Endodermal cell (in vitro differentiated cells): ENCODE measurements around the gene PCGF3. TPM values are rescaled to one million over a fixed set of nuclear protein-coding genes. Genes with fewer than 3 reads are reported as not detected.

Experiments used
- DNase-seq: peaks from one replicate; pipeline ENCODE4 v3.0.0-alpha.2; 2017
- H3K27ac ChIP-seq: 2 replicates; pipeline ENCODE4 v1.5.1; 2013; ENCODE audit warnings: mild to moderate bottlenecking, low read depth, low read length, moderate library complexity
- H3K27me3 ChIP-seq: 2 replicates; pipeline ENCODE4 v1.6.1; 2013; ENCODE audit warnings: mild to moderate bottlenecking, low read length, moderate library complexity; ENCODE audit not compliant: insufficient read depth, control insufficient read depth, poor library complexity, severe bottlenecking
- H3K36me3 ChIP-seq: 2 replicates; pipeline ENCODE4 v1.7.0; 2013; ENCODE audit warnings: mild to moderate bottlenecking, low read length, moderate library complexity; ENCODE audit not compliant: control insufficient read depth, insufficient read depth
- H3K4me1 ChIP-seq: one replicate; pipeline ENCODE4 v1.7.0; 2013; ENCODE audit warnings: low read length; ENCODE audit not compliant: control insufficient read depth, insufficient read depth
- H3K4me3 ChIP-seq: 2 replicates; pipeline ENCODE4 v1.5.1; 2013; ENCODE audit warnings: mild to moderate bottlenecking, low read length, moderate library complexity
- H3K9ac ChIP-seq: 2 replicates; pipeline ENCODE4 v1.6.1; 2013; ENCODE audit warnings: mild to moderate bottlenecking, low read length, moderate library complexity; ENCODE audit not compliant: poor library complexity, severe bottlenecking; ENCODE audit errors: extremely low read depth
- H3K9me3 ChIP-seq: 2 replicates; pipeline ENCODE4 v1.6.1; 2013; ENCODE audit warnings: mild to moderate bottlenecking, low read length, moderate library complexity; ENCODE audit not compliant: control insufficient read depth
- H3K27ac Mint-ChIP-seq: 2 replicates; pipeline ENCODE4 v1.8.0; 2020; ENCODE audit warnings: mixed read lengths
- H3K27me3 Mint-ChIP-seq: 2 replicates; pipeline ENCODE4 v1.8.0; 2021; ENCODE audit warnings: mild to moderate bottlenecking, mixed read lengths; ENCODE audit not compliant: insufficient read depth
- H3K36me3 Mint-ChIP-seq: 2 replicates; pipeline ENCODE4 v1.8.0; 2020; ENCODE audit warnings: low read depth, mixed read lengths
- H3K4me1 Mint-ChIP-seq: 2 replicates; pipeline ENCODE4 v1.8.0; 2020; ENCODE audit warnings: mixed read lengths
- H3K4me3 Mint-ChIP-seq: 2 replicates; pipeline ENCODE4 v1.8.0; 2020; ENCODE audit warnings: mild to moderate bottlenecking, moderate library complexity, mixed read lengths
- H3K9me3 Mint-ChIP-seq: 2 replicates; pipeline ENCODE4 v1.8.0; 2020; ENCODE audit warnings: mild to moderate bottlenecking, mixed read lengths
- CTCF ChIP-seq: fragments of 200-600 bp; sonication (generic); conservative IDR thresholded peaks from 2 replicates; pipeline ENCODE4 v1.5.0; 2021; ENCODE audit warnings: antibody characterized with exemption, mild to moderate bottlenecking
- WGBS, 2 experiments: methylation state at CpG; one replicate each; pipeline versions ENCODE4 v1.1.5 to v1.1.7; 2013; ENCODE audit warnings: missing lambda C conversion rate in 2 of 2, mixed read lengths in 1 of 2; ENCODE audit not compliant: insufficient coverage in 1 of 2, insufficient read length in 1 of 2; 5-methylcytosine and 5-hydroxymethylcytosine counted together
- total RNA-seq, 2 donors: library from RNA; stranded (reverse); fragmentation: NEBNext Ultra II Directional in 1 of 2; extraction: Animal tissue kit (Norgen Biotek cat#: 25700) in 1 of 2; gene quantifications; 2 replicates in 1 of 2; 3 replicates in 1 of 2; pipeline ENCODE4 v1.2.1, GENCODE V29; 2021

The PCGF3 gene
- total RNA-seq, 2 donors from 2014 or later = 53.1 to 64.0 TPM

- H3K4me1 ChIP-seq = no peaks in the 10 kb centered on the region
- 15 to 26% methylated on average over 30 to 57 of the region's 57 CpGs for WGBS, 2 experiments
- no peak overlapping the region for H3K9ac ChIP-seq
- H3K4me3 Mint-ChIP-seq = peak overlapping the region; percentile 24
- H3K4me1 Mint-ChIP-seq = peaks cover 15% of the 10 kb centered on the region
- H3K4me3 ChIP-seq = no peak overlapping the region
- H3K27me3 Mint-ChIP-seq = peaks cover 56% of the 10 kb centered on the region
- no peaks in the 10 kb centered on the region for H3K9me3 Mint-ChIP-seq
- DNase-seq = peak; percentile 69
- H3K36me3 Mint-ChIP-seq = peaks cover 3% of the 10 kb centered on the region
- no peaks in the 10 kb centered on the region for H3K9me3 ChIP-seq
- peaks cover 3% of the 10 kb centered on the region for H3K36me3 ChIP-seq
- TF ChIP-seq CTCF = no peak
- no peak overlapping the region for H3K27ac Mint-ChIP-seq
- H3K27me3 ChIP-seq = peaks cover 52% of the 10 kb centered on the region
- H3K27ac ChIP-seq = no peak overlapping the region
Observed at GRCh38 chr4:785332-786073, 79.9 kb downstream of the PCGF3 start.

DNA sequence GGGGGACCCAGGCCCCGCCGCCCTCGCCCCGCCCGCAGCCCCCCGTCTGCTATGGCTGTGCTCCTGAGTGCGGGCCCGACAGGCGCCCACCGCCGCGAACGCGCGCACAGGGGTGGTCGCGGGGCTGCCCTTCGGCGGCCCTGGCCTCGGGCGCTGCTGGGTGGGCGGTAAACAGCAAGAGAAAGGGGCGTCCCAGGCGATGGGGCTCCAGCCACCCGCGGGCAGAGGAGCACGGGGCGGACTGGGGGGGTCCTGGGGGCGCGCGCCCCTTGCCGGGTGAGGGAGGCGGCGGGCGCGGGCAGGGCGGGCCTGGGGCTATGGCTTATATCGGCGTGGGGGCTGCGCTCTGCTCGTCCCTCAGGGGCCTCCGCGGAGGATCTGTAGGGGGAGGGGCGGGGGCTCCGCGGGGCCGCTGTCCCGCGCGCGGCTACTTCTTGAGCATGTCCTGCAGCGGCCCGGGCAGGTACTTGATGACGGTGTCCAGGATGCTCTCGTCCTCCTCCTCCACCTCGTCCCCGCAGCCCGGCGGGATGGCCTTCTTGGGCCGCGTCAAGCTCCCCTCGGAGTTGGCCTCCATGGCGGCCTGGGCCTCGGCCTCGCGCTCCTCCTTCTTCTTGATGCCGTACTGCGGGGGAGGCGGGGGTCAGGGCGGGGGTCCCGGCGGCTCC is 80.6 kb downstream of the PCGF3 start:
- Histone ChIP-seq H3K27ac (no peak overlapping the region), H3K4me1 (no peaks in the 10 kb centered on the region), H3K9ac (no peak overlapping the region), H3K9me3 (no peaks in the 10 kb centered on the region), H3K27me3 (peaks cover 52% of the 10 kb centered on the region), H3K4me3 (no peak overlapping the region), H3K36me3 (no peaks in the 10 kb centered on the region)
- Mint-ChIP-seq H3K4me3 (peak overlapping the region; percentile 24), H3K36me3 (no peaks in the 10 kb centered on the region), H3K4me1 (peaks cover 12% of the 10 kb centered on the region), H3K9me3 (no peaks in the 10 kb centered on the region), H3K27ac (no peak overlapping the region), H3K27me3 (peaks cover 60% of the 10 kb centered on the region)
- 23 to 30% methylated on average over 24 to 72 of the region's 72 CpGs for whole genome bisulfite sequencing, 2 experiments
- no peak for TF ChIP-seq CTCF
- peak; percentile 62 for DNase-seq

- Histone ChIP-seq H3K9ac (no peak overlapping the region), H3K27me3 (peaks cover 52% of the 10 kb centered on the region), H3K36me3 (no peaks in the 10 kb centered on the region), H3K4me1 (no peaks in the 10 kb centered on the region), H3K27ac (no peak overlapping the region), H3K4me3 (no peak overlapping the region), H3K9me3 (no peaks in the 10 kb centered on the region)
- peaks cover 60% of the 10 kb centered on the region for H3K27me3 Mint-ChIP-seq
- H3K27ac Mint-ChIP-seq = no peak overlapping the region
- H3K4me1 Mint-ChIP-seq = peaks cover 12% of the 10 kb centered on the region
- peak; percentile 59 for DNase-seq
- TF ChIP-seq CTCF = peak; percentile 23
- no peaks in the 10 kb centered on the region for H3K9me3 Mint-ChIP-seq
- 63 to 78% methylated on average over 10 to 16 of the region's 16 CpGs for WGBS, 2 experiments
- H3K36me3 Mint-ChIP-seq = no peaks in the 10 kb centered on the region
- H3K4me3 Mint-ChIP-seq = no peak overlapping the region
Observed at GRCh38 chr4:786861-787300, 81.2 kb downstream of the PCGF3 start.
